B cell (primary cell): ENCODE data around the gene BBS1. TPM values are rescaled to one million over a fixed set of nuclear protein-coding genes. Genes with fewer than 3 reads are reported as not detected.

Experiments used
- ATAC-seq: fragments of 200-7000 bp; cut with Tn5 transposase; one replicate; pipeline ENCODE4 v1.10.0; 2021; ENCODE audit warnings: low read depth, mild to moderate bottlenecking, moderate number of reproducible peaks, moderate library complexity
- CTCF ChIA-PET: fragments of 350-600 bp; sonication (Branson Sonifier 250); formaldehyde crosslinking; loops from one replicate; lab custom pipeline; 2021; ENCODE audit warnings: antibody characterized with exemption, inconsistent platforms; lab: Charles Lee
- POLR2A ChIA-PET: fragments of 350-600 bp; sonication (Branson Sonifier 250); formaldehyde crosslinking; loops from one replicate; lab custom pipeline; 2021; ENCODE audit warnings: antibody characterized with exemption; lab: Charles Lee
- DNase-seq: peaks from one replicate; pipeline ENCODE4 v3.0.0; 2013
- H2AFZ ChIP-seq: 2 replicates; pipeline ENCODE4 v1.6.1; 2012; ENCODE audit warnings: mild to moderate bottlenecking, low read depth, low read length; ENCODE audit not compliant: insufficient read depth, poor library complexity, severe bottlenecking
- H3K27ac ChIP-seq, 2 donors: 1 replicate in 1 of 2; 2 replicates in 1 of 2; pipeline ENCODE4 v1.5.1; 2012 to 2013; ENCODE audit warnings: low read length in 2 of 2, mild to moderate bottlenecking in 2 of 2, moderate library complexity in 1 of 2
- H3K27me3 ChIP-seq, 4 experiments: fragments of 200-600 bp in 1 of 4; sonication (generic) in 1 of 4; replicated peaks in 1 of 4; 1 replicate in 2 of 4; 2 replicates in 2 of 4; pipeline versions ENCODE4 v1.6.1 to v1.7.0; 2013 to 2016; ENCODE audit warnings: low read length in 3 of 4, mild to moderate bottlenecking in 2 of 4, mixed read lengths in 1 of 4, moderate library complexity in 1 of 4; ENCODE audit not compliant: insufficient read depth in 4 of 4, control insufficient read depth in 3 of 4; ENCODE audit errors: control extremely low read depth in 1 of 4
- H3K36me3 ChIP-seq, 2 experiments: replicated peaks in 1 of 2; 1 replicate in 1 of 2; 2 replicates in 1 of 2; pipeline versions ENCODE4 v1.6.1 to v1.7.1; 2013; ENCODE audit warnings: low read length in 1 of 2; ENCODE audit not compliant: insufficient read depth in 2 of 2, control insufficient read depth in 1 of 2; ENCODE audit errors: control extremely low read depth in 1 of 2, extremely low read depth in 1 of 2
- H3K4me1 ChIP-seq, 2 donors: fragments of 200-600 bp in 1 of 2; sonication (generic) in 1 of 2; 1 replicate in 1 of 2; 2 replicates in 1 of 2; pipeline versions ENCODE4 v1.5.1 to v1.6.1; 2013 to 2017; ENCODE audit warnings: low read length in 2 of 2; ENCODE audit not compliant: control insufficient read depth in 2 of 2, insufficient read depth in 2 of 2
- H3K4me2 ChIP-seq: replicated peaks from 2 replicates; pipeline ENCODE3; 2012; ENCODE audit warnings: mild to moderate bottlenecking, low read depth, low read length; ENCODE audit not compliant: poor library complexity, severe bottlenecking
- H3K4me3 ChIP-seq, 5 experiments: fragments of 200-600 bp in 1 of 5; sonication (generic) in 1 of 5; 1 replicate in 3 of 5; 2 replicates in 2 of 5; pipeline versions ENCODE4 v1.5.1 to v1.7.0; 2011 to 2016; ENCODE audit warnings: low read length in 4 of 5, mild to moderate bottlenecking in 4 of 5, low read depth in 2 of 5, control low read depth in 1 of 5, moderate library complexity in 1 of 5; ENCODE audit not compliant: insufficient read depth in 1 of 5; ENCODE audit errors: control extremely low read depth in 1 of 5, extremely low read depth in 1 of 5
- H3K79me2 ChIP-seq: fragments of 200-600 bp; sonication (generic); one replicate; pipeline ENCODE4 v1.6.0; 2016; ENCODE audit warnings: low read length; ENCODE audit not compliant: control insufficient read depth, insufficient read depth
- H3K9ac ChIP-seq: fragments of 200-600 bp; sonication (generic); 2 replicates; pipeline ENCODE4 v1.6.1; 2017; ENCODE audit warnings: mild to moderate bottlenecking, low read length, moderate library complexity
- H3K9me3 ChIP-seq, 3 donors: one replicate each; pipeline versions ENCODE4 v1.6.1 to v1.7.1; 2013; ENCODE audit warnings: low read length in 2 of 3; ENCODE audit not compliant: control insufficient read depth in 2 of 3, insufficient read depth in 1 of 3; ENCODE audit errors: control extremely low read depth in 1 of 3
- H4K20me1 ChIP-seq: 2 replicates; pipeline ENCODE4 v1.6.0; 2012; ENCODE audit warnings: mild to moderate bottlenecking, low read length; ENCODE audit not compliant: insufficient read depth, control insufficient read depth, poor library complexity, severe bottlenecking
- H3K27ac Mint-ChIP-seq: one replicate; pipeline ENCODE4 v1.8.0; 2021; ENCODE audit warnings: mixed read lengths
- H3K27me3 Mint-ChIP-seq: one replicate; pipeline ENCODE4 v1.8.0; 2021; ENCODE audit warnings: mixed read lengths
- H3K4me1 Mint-ChIP-seq: one replicate; pipeline ENCODE4 v1.8.0; 2021; ENCODE audit warnings: mixed read lengths
- H3K4me3 Mint-ChIP-seq: one replicate; pipeline ENCODE4 v1.8.0; 2021; ENCODE audit warnings: mixed read lengths
- H3K9me3 Mint-ChIP-seq: one replicate; pipeline ENCODE4 v1.8.0; 2022; ENCODE audit warnings: mixed read lengths; ENCODE audit not compliant: insufficient read depth
- EZH2 ChIP-seq: IDR thresholded peaks from 2 replicates; pipeline ENCODE4 v1.6.1; 2012; ENCODE audit warnings: borderline replicate concordance, low read depth, mild to moderate bottlenecking, moderate library complexity, low read length; ENCODE audit not compliant: insufficient read depth, poor library complexity, severe bottlenecking
- WGBS: methylation state at CpG from one replicate; pipeline ENCODE4 v1.1.5; 2013; ENCODE audit warnings: missing lambda C conversion rate; ENCODE audit not compliant: insufficient coverage; 5-methylcytosine and 5-hydroxymethylcytosine counted together
- intact Hi-C: fragments of 100-400 bp; cut with micrococcal nuclease; formaldehyde crosslinking; loops from one replicate; pipeline ENCODE4 v1.10.0; 2022
- polyA plus RNA-seq: library from polyadenylated mRNA; depleted of rRNA; stranded (reverse); fragments of >200 nt; gene quantifications from 2 replicates; pipeline ENCODE4 v1.2.3, GENCODE V29; 2012
- total RNA-seq, 2 donors: library from RNA; stranded (reverse); fragments of 120-200 nt in 1 of 2; gene quantifications; 1 replicate in 1 of 2; 2 replicates in 1 of 2; pipeline versions ENCODE4 v1.2.3 to v1.2.4, GENCODE V29; 2013 to 2022
- TF ChIP-seq, protein P1 (sequence below): fragments of 200-600 bp; IDR thresholded peaks from one replicate; pipeline ENCODE4 v1.8.0; 2022; ENCODE audit warnings: antibody characterized with exemption, mild to moderate bottlenecking

Gene BBS1
- total and polyA plus RNA-seq, 2 donors (not counting 1 experiment from before 2014, with no cell fraction given), result 20.4 to 52.5 TPM

- CTCF ChIA-PET, result interaction anchor here (0.8 to 5.8 kb wide), 4 partner anchors 11 to 100 kb away, joined by 4 to 41 read pairs (median 8); partner anchors contain the start of genes CTSF, DPP3 and MRPL11
- peak overlapping the region; percentile 55 for H3K4me3 Mint-ChIP-seq
- H3K9me3 Mint-ChIP-seq, result no peaks in the 10 kb centered on the region
- WGBS, result 95% methylated on average over 3 of the region's 6 CpGs
- Histone ChIP-seq H3K4me3 (no peak overlapping the region), H4K20me1 (no peaks in the 10 kb centered on the region), H3K36me3 (no peaks in the 10 kb centered on the region), H3K4me2 (no peak overlapping the region), H3K4me1 (peaks cover 27 to 29% of the 10 kb centered on the region in 2 donors), H3K9me3 (no peaks in the 10 kb centered on the region), H3K79me2 (peaks cover 4% of the 10 kb centered on the region), H2AFZ (no peak overlapping the region), H3K27me3 (no peaks in the 10 kb centered on the region), H3K9ac (no peak overlapping the region), H3K27ac (no peak overlapping the region)
- POLR2A ChIA-PET, result interaction anchor here (0.6 to 1.2 kb wide), 3 partner anchors 12 to 78 kb away, joined by 4 to 6 read pairs (median 5); partner anchors contain the start of gene DPP3
- H3K27ac Mint-ChIP-seq, result no peak overlapping the region
- TF ChIP-seq, protein P1, sequence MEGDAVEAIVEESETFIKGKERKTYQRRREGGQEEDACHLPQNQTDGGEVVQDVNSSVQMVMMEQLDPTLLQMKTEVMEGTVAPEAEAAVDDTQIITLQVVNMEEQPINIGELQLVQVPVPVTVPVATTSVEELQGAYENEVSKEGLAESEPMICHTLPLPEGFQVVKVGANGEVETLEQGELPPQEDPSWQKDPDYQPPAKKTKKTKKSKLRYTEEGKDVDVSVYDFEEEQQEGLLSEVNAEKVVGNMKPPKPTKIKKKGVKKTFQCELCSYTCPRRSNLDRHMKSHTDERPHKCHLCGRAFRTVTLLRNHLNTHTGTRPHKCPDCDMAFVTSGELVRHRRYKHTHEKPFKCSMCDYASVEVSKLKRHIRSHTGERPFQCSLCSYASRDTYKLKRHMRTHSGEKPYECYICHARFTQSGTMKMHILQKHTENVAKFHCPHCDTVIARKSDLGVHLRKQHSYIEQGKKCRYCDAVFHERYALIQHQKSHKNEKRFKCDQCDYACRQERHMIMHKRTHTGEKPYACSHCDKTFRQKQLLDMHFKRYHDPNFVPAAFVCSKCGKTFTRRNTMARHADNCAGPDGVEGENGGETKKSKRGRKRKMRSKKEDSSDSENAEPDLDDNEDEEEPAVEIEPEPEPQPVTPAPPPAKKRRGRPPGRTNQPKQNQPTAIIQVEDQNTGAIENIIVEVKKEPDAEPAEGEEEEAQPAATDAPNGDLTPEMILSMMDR, result no peak
- TF ChIP-seq EZH2, result no peak
- intact Hi-C loops, result loop anchor here (5.0 kb wide), 1 partner anchor 209 kb away; the partner anchor contains the start of gene RBM4B
- no peaks in the 10 kb centered on the region for H3K27me3 Mint-ChIP-seq
- ATAC-seq (no peak), DNase-seq (no peak)
- H3K4me1 Mint-ChIP-seq, result peaks cover 29% of the 10 kb centered on the region
Measured at GRCh38 chr11:66468691-66469090, 41.7 kb upstream of the BBS1 start.

DNA sequence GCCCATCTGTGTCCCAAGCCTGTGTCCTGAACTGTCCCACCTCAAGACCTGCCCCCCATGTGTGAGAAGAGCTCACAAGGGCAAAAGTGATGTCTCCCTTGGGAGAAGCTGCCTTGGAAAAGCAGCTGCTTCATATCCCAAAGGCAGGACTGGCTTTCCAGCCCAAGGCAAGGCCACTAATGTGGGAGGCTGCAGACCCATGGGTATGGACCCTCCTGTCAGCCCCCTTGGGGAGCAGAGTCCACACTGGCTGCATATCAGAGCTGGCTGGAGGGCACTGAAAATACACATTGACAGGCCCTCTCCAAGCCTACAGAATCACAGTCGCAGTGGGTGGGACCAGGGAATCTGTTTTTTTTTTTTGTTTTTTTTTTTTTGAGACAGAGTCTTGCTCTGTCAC is 41.0 kb upstream of the BBS1 start:
- WGBS, result no CpG with 5 or more reads among the region's 1 CpG
- Mint-ChIP-seq H3K27ac (no peak overlapping the region), H3K4me1 (peaks cover 27% of the 10 kb centered on the region), H3K4me3 (no peak overlapping the region), H3K9me3 (no peaks in the 10 kb centered on the region), H3K27me3 (no peaks in the 10 kb centered on the region)
- Histone ChIP-seq H2AFZ (no peak overlapping the region), H4K20me1 (no peaks in the 10 kb centered on the region), H3K79me2 (peaks cover 4% of the 10 kb centered on the region), H3K4me2 (no peak overlapping the region), H3K9me3 (no peaks in the 10 kb centered on the region), H3K27me3 (no peaks in the 10 kb centered on the region), H3K9ac (no peak overlapping the region), H3K4me3 (no peak overlapping the region), H3K4me1 (peaks cover 27 to 29% of the 10 kb centered on the region in 2 donors), H3K27ac (no peak overlapping the region), H3K36me3 (no peaks in the 10 kb centered on the region)
- TF ChIP-seq EZH2, result no peak
- TF ChIP-seq, protein P1, result no peak
- ChIA-PET CTCF (interaction anchor here (0.8 to 5.8 kb wide), 4 partner anchors 10 to 54 kb away, joined by 3 to 41 read pairs (median 8); partner anchors contain the start of genes DPP3 and MRPL11), POLR2A (interaction anchor here (0.7 to 1.2 kb wide), 3 partner anchors 11 to 73 kb away, joined by 3 to 5 read pairs (median 4); partner anchors contain the start of gene DPP3)
- ATAC-seq, result no peak
- no peak for DNase-seq
- intact Hi-C loops, result loop anchor here (5.0 kb wide), 1 partner anchor 208 kb away; the partner anchor contains the start of gene RBM4B
